NCI-H1436 (cell line): ENCODE results near the gene ARMC9.
"Not testable (repeated sequence)": the region's sequence is repeated elsewhere in the genome, so short reads cannot be mapped to it uniquely, and the experiment has no call there.

ENCODE experiments used
- DNase-seq: peaks from one replicate; lab custom pipeline; 2025; lab: John Stamatoyannopoulos, UW

ARMC9 gene

GRCh38 chr2:231183851-231184250 is 14.6 kb upstream of the ARMC9 start:
- DNase-seq, result no peak

- no peak for DNase-seq
Observed at GRCh38 chr2:231184319-231184718, 14.1 kb upstream of the ARMC9 start.

- no peak for DNase-seq
Observed at GRCh38 chr2:231185050-231185725, 13.2 kb upstream of the ARMC9 start.

GRCh38 chr2:231185886-231186285 is 12.5 kb upstream of the ARMC9 start:
- DNase-seq, result no peak

GRCh38 chr2:231186325-231186724 is 12.1 kb upstream of the ARMC9 start:
- DNase-seq, result no peak

GRCh38 chr2:231187736-231188505 is 10.5 kb upstream of the ARMC9 start:
- DNase-seq, result no peak

- DNase-seq, result no peak
Observed at GRCh38 chr2:231188506-231189170, 9.8 kb upstream of the ARMC9 start.

- DNase-seq, result no peak
Observed at GRCh38 chr2:231189171-231189530, 9.3 kb upstream of the ARMC9 start.

GRCh38 chr2:231189571-231190495 is 8.6 kb upstream of the ARMC9 start:
- no peak for DNase-seq

- DNase-seq, result no peak
Observed at GRCh38 chr2:231190531-231191197, 7.8 kb upstream of the ARMC9 start.

- DNase-seq, result no peak
Observed at GRCh38 chr2:231191896-231192872, 6.2 kb upstream of the ARMC9 start.

GRCh38 chr2:231193216-231193615 is 5.2 kb upstream of the ARMC9 start:
- DNase-seq, result no peak

GRCh38 chr2:231196592-231196991 is 1.8 kb upstream of the ARMC9 start:
- DNase-seq, result no peak

- DNase-seq, result not testable (repeated sequence)
Observed at GRCh38 chr2:231197196-231197595, 1.2 kb upstream of the ARMC9 start.

GRCh38 chr2:231197706-231198290 is 633 bp upstream of the ARMC9 start:
- no peak for DNase-seq

GRCh38 chr2:231199219-231199618 is 788 bp downstream of the ARMC9 start:
- no peak for DNase-seq

GRCh38 chr2:231200805-231201474 is 2.5 kb downstream of the ARMC9 start:
- no peak for DNase-seq

- no peak for DNase-seq
Observed at GRCh38 chr2:231201475-231201814, 3.0 kb downstream of the ARMC9 start.

GRCh38 chr2:231203087-231203486 is 4.7 kb downstream of the ARMC9 start:
- no peak for DNase-seq
